HG03039 (cell line): ENCODE data around the gene TFAP2A.

ENCODE experiments used
- ATAC-seq: cut with Tn5 transposase; IDR thresholded peaks from one replicate; pipeline ENCODE4 v1.9.1; 2021; ENCODE audit warnings: mild to moderate bottlenecking, moderate library complexity; ENCODE audit not compliant: unreplicated experiment

Gene TFAP2A

GRCh38 chr6:10414756-10415616 lies at the start of gene TFAP2A:
Gene TFAP2A (minus strand): TSS chr6:10415074. CDS start chr6:10414991, 83 bp downstream.
- ATAC-seq, result no peak

GRCh38 chr6:10463491-10464481 lies 48.9 kb upstream of the TFAP2A start:
- ATAC-seq, result peak; percentile 28

- no peak for ATAC-seq
Measured at GRCh38 chr6:10463040-10463439, 48.2 kb upstream of the TFAP2A start.

- ATAC-seq, result no peak
Measured at GRCh38 chr6:10461850-10462249, 47.0 kb upstream of the TFAP2A start.

DNA sequence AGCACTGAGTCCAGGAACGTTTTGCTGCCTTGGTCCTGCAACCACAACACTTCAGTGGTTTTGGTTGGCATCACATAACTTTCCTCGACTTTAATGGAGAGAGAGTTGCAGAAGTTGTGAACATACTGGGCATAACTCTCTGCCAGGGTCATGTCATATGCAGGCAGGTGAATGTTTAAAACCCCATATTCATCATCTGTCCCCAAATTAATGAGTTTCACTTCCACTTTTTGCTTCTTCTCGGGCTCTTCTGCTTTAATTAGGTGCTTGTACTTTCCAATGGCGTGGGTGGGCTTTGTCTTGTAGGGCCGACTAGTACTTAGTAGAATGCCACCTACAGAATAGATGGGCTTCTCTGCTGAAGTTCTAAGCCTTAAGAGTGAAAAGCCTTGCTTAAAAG lies 45.2 kb upstream of the TFAP2A start:
- peak; percentile 89 for ATAC-seq

GRCh38 chr6:10458287-10458686 lies 43.4 kb upstream of the TFAP2A start:
- no peak for ATAC-seq

DNA sequence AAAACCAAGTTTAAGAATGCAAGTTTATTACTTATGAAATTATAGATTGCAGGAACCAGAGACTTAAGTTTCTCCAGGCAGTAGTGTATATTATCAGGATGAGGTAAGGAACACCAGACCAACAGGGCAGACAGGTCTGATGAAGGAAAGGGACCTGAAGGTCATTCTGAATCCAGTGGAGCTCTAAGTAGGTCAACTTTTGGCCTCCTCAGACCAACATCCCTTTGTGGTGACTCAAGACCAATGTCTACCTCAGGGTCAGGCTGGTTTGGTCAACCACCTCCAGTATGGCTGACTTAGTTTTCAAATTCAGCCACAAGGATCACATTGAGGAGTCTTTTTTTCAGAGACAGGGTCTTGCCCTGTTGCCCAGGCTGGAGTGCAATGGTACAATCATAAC lies 38.7 kb upstream of the TFAP2A start:
- no peak for ATAC-seq

GRCh38 chr6:10451828-10452509 lies 37.1 kb upstream of the TFAP2A start:
- ATAC-seq, result no peak

- ATAC-seq, result no peak
Measured at GRCh38 chr6:10451394-10451793, 36.5 kb upstream of the TFAP2A start.

DNA sequence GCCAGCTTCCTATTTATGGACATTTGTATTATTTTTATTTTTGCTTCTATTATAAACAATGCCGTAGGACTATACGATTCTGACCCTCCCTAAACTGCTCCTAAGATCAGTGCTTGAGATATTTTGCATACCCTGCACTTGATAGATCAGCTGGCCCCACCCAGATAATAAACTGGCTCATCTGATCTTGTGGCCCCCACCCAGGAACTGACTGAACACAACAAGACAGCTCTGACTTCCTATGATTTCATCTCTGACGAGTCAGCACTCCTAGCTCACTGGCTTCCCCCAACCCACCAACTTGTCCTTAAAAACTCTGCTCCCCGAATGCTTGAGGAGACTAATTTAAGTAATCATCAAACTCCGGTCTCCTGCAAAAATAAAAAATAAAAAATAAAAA lies 34.9 kb upstream of the TFAP2A start:
- no peak for ATAC-seq

GRCh38 chr6:10448096-10448495 lies 33.2 kb upstream of the TFAP2A start:
- ATAC-seq, result no peak

DNA sequence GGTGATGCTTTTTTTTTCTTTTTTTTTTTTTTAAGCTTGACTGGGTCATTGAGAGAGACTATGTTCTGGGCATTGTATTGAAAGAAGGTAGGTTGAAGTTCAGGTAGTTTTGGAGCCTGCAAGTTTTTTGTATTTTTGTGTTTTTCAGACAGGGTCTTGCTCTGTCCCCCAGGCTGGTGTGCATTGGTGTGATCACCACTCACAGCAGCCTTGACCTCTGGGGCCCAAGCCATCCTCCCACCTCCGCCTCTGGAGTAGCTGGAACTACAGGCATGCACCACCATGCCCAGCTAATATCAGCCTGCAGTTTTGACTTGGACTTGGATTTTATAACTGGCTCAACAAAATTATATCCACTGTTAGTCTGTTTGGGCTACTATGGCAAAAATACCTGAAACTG lies 31.7 kb upstream of the TFAP2A start:
- ATAC-seq, result no peak

DNA sequence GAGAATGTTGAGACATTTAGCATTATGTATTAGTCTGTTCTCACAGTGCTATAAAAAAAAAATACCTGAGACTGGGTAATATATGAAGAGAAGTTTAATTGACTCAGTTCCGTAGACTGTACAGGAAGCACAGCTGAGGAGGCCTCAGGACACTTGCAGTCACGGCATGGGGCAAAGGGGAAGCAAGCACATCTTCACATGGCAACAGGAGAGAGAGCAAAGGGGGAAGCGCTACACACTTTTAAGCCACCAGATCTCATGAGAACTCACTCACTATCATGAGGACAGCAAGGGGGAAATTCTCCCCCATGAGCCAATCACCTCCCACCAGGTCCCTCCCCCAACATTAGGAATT lies 26.8 kb upstream of the TFAP2A start:
- no peak for ATAC-seq

DNA sequence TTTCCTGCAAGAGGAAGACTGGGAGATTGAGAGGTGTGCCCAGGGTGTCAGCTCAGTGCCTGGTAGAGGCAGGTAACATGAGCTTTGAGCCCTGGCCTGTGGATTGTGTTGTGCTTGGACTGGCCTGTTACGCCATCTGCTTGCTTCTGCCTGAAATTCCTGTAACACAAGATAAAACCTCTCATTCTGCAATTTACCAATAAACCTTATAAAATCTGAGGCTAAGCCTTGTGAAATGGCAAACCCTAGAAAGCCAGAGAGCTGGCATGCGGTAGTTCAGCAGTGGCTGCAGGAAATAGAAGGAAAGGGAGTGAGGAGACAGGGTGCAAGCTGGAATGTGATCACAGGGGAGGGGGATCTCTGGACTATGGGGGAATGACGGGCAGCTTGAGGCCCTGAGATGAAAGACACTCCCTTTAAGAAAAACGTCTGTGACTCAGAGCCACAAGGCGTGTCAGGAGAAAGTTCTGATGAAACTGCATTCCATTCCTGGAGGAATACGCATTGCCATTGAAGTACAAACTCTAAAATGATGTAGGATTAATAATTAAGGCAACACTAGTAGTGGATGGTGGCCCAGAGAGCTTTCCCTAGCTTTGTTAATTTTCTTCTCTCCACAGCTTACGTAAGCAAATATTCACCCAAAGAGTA lies 26.3 kb upstream of the TFAP2A start:
- no peak for ATAC-seq

- ATAC-seq, result no peak
Measured at GRCh38 chr6:10437891-10438290, 23.0 kb upstream of the TFAP2A start.

GRCh38 chr6:10434235-10434634 lies 19.4 kb upstream of the TFAP2A start:
- no peak for ATAC-seq

GRCh38 chr6:10433322-10433721 lies 18.4 kb upstream of the TFAP2A start:
- no peak for ATAC-seq

DNA sequence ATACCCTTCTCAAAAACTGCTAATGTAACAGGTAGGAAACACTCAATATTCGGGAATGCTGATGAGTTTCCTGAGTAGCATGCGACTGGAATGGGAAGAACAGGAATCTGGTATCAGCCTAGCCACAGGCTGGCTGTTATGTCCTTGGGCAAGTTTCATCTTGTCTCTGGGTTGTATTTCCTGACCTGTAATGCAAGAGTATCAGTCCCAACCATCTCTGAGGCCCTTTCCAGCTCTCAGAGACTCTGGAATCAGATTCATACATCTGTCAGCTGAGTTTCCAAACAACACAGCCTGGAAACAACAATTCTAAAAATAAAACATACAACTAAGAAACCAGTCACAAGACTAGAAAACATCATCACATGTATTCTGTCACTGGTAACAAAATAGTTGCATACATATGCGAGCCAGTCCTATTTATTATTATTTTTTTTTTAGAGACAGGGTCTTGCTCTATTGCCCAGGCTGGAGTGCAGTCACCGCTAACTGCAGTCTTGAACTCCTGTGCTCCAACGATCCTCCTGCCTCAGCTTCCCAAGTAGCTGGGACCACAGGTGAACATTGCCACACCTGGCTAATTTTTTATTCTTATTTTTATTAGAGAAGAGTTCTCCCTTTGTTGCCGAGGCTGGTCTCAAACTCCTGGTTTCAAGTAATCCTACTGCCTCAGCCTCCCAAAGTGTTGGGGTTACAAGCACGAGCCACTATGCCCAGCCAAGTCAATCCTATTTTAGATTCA lies 16.7 kb upstream of the TFAP2A start:
- no peak for ATAC-seq

- peak; percentile 55 for ATAC-seq
Measured at GRCh38 chr6:10429638-10430427, 15.0 kb upstream of the TFAP2A start.
